ENCODE results near the gene TRPM5.

Gene TRPM5

GRCh38 chr11:2453436-2453835 is 9.1 kb upstream of the TRPM5 start:
- no peak overlapping the region for H2AFZ ChIP-seq (ENCODE audit: low read depth, low read length, severe bottlenecking)
- no peaks in the 10 kb centered on the region for H4K20me1 ChIP-seq (ENCODE audit: low read depth, low read length)
- no peak overlapping the region for H3K4me2 ChIP-seq (ENCODE audit: low read depth, low read length, poor library complexity, severe bottlenecking)
- H3K27me3 ChIP-seq (ENCODE audit: low read length): no peaks in the 10 kb centered on the region
- H3K36me3 ChIP-seq (ENCODE audit: low read length): no peaks in the 10 kb centered on the region
- H3K27ac ChIP-seq (ENCODE audit: low read depth, low read length): no peak overlapping the region
- no peaks in the 10 kb centered on the region for H3K9me3 ChIP-seq (ENCODE audit: insufficient read depth, low read length)
- no peaks in the 10 kb centered on the region for H3K9me2 ChIP-seq (replicated peaks; ENCODE audit: insufficient read depth, low read length)
- no peak overlapping the region for H3K4me3 ChIP-seq (ENCODE audit: insufficient read depth, low read length, poor library complexity, severe bottlenecking)
- no peaks in the 10 kb centered on the region for H3K79me2 ChIP-seq (ENCODE audit: insufficient read depth, low read length)
- TF ChIP-seq EZH2phosphoT487 (conservative IDR thresholded peaks at IDR 0.05; ENCODE audit: low read length) (no peak), CTCF (IDR thresholded peaks at IDR 0.05; ENCODE audit: insufficient read depth, low read length, poor library complexity, severe bottlenecking) (no peak)
- H3F3A ChIP-seq (ENCODE audit: insufficient read depth): no peaks in the 10 kb centered on the region
- no peak overlapping the region for H3K9ac ChIP-seq (ENCODE audit: low read length)

- Histone ChIP-seq H3K9me2 (replicated peaks; ENCODE audit: insufficient read depth, low read length) (no peaks in the 10 kb centered on the region), H4K20me1 (ENCODE audit: low read depth, low read length) (no peaks in the 10 kb centered on the region), H3K9me3 (ENCODE audit: insufficient read depth, low read length) (no peaks in the 10 kb centered on the region), H3F3A (ENCODE audit: insufficient read depth) (no peaks in the 10 kb centered on the region), H3K36me3 (ENCODE audit: low read length) (no peaks in the 10 kb centered on the region), H3K27ac (ENCODE audit: low read depth, low read length) (no peak overlapping the region), H3K79me2 (ENCODE audit: insufficient read depth, low read length) (no peaks in the 10 kb centered on the region), H2AFZ (ENCODE audit: low read depth, low read length, severe bottlenecking) (no peak overlapping the region), H3K4me2 (ENCODE audit: low read depth, low read length, poor library complexity, severe bottlenecking) (no peak overlapping the region), H3K4me3 (ENCODE audit: insufficient read depth, low read length, poor library complexity, severe bottlenecking) (no peak overlapping the region), H3K9ac (ENCODE audit: low read length) (no peak overlapping the region), H3K27me3 (ENCODE audit: low read length) (no peaks in the 10 kb centered on the region)
- TF ChIP-seq EZH2phosphoT487 (conservative IDR thresholded peaks at IDR 0.05; ENCODE audit: low read length): no peak
- TF ChIP-seq CTCF (IDR thresholded peaks at IDR 0.05; ENCODE audit: insufficient read depth, low read length, poor library complexity, severe bottlenecking): no peak
Measured at GRCh38 chr11:2452321-2453012, 8.2 kb upstream of the TRPM5 start.

- H3K79me2 ChIP-seq (ENCODE audit: insufficient read depth, low read length): no peaks in the 10 kb centered on the region
- no peak overlapping the region for H3K4me2 ChIP-seq (ENCODE audit: low read depth, low read length, poor library complexity, severe bottlenecking)
- H3F3A ChIP-seq (ENCODE audit: insufficient read depth): no peaks in the 10 kb centered on the region
- no peaks in the 10 kb centered on the region for H3K36me3 ChIP-seq (ENCODE audit: low read length)
- H4K20me1 ChIP-seq (ENCODE audit: low read depth, low read length): no peaks in the 10 kb centered on the region
- H3K9ac ChIP-seq (ENCODE audit: low read length): no peak overlapping the region
- TF ChIP-seq EZH2phosphoT487 (conservative IDR thresholded peaks at IDR 0.05; ENCODE audit: low read length): no peak
- no peak for TF ChIP-seq CTCF (IDR thresholded peaks at IDR 0.05; ENCODE audit: insufficient read depth, low read length, poor library complexity, severe bottlenecking)
- no peaks in the 10 kb centered on the region for H3K27me3 ChIP-seq (ENCODE audit: low read length)
- H3K9me2 ChIP-seq (replicated peaks; ENCODE audit: insufficient read depth, low read length): no peaks in the 10 kb centered on the region
- H3K27ac ChIP-seq (ENCODE audit: low read depth, low read length): no peak overlapping the region
- H2AFZ ChIP-seq (ENCODE audit: low read depth, low read length, severe bottlenecking): no peak overlapping the region
- H3K9me3 ChIP-seq (ENCODE audit: insufficient read depth, low read length): no peaks in the 10 kb centered on the region
- no peak overlapping the region for H3K4me3 ChIP-seq (ENCODE audit: insufficient read depth, low read length, poor library complexity, severe bottlenecking)
Measured at GRCh38 chr11:2451916-2452315, 7.6 kb upstream of the TRPM5 start.

All from SU-DHL-6 (cell line).